ENCODE results near the gene SAMD10. TPM values are rescaled to one million over a fixed set of nuclear protein-coding genes. Genes with fewer than 3 reads are reported as not detected.

Gene SAMD10
- total and polyA plus RNA-seq, 10 of the 15 experiments (the other 5 are each of a cell fraction or from before 2014, with no cell fraction given): 1.3 to 51.4 (median 17.9) TPM

DNA sequence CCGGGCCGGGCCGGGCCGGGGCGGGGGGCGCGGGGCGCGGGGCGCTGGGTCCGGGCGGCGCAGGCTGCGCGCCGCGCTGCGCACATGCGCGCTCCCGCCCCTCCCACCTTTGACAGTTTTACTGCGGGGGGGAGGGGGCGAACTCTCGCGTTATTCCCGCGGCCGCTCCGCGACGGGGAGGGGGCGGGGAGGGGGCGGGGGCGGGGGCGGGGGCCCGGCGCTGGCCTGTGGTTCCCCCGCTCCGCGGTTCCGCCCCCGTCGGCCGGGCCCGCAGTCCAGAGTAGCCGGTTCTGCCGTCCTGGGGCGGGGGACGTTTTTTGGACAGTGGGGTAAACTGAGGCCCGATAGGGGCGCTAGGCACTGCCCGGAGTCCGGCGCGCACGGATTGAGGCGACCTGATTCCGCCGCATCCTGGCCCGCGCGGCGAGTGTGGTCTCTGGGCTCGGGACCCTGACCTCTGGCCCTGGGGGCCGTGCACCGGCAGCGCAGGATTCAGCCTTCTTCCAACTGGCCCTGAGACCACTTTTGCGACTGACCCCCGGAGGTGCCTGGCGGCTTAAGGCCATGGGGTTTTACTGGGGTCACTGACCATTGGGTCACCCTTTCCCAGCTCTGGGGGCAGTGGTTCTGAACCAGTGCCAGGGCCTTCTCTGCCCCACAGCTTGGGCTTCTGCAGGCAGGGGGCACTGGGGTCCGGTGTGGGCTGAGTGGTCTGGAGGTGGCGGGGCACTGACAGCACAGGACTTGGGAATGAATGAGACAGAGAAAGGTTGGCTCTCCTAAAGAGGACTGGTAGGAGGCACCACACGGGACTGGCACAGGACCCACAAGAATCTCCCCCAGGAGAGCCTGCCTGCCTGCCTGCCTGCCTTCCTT, 9.4 kb downstream of the SAMD10 start, which contains the start of gene ZNF512B:
TSS of gene ZNF512B (minus strand) at position 93 of the 876 bp plus-strand sequence. CDS start 1,980 bp downstream, outside the sequence.
- H3K36me3 ChIP-seq (ENCODE audit: control insufficient read depth in 2 of 2, insufficient read depth in 2 of 2, low read length in 1 of 2): peaks cover 6 to 14% of the 10 kb centered on the region in 2 experiments; a peak in 3 of 4 replicates
- ChIA-PET SMC1A (ENCODE audit: uncharacterized antibody, unreplicated experiment) (no interaction called here), CTCF (no interaction called here), RAD21 (ENCODE audit: unreplicated experiment) (no interaction called here), POLR2A (no interaction called here)
- BruUV-seq (replicated peaks): no TSS peak
- DNase-seq (ENCODE audit: low read depth, low spot score) (no peak), FAIRE-seq (no peak), ATAC-seq (peak; percentile 49)
- peaks cover 11% of the 10 kb centered on the region for H3K4me1 ChIP-seq (ENCODE audit: control insufficient read depth, insufficient read depth, low read length)
- H3K27ac ChIP-seq (ENCODE audit: control insufficient read depth, insufficient read depth): peak within 1 kb of the TSS; percentile 72
- peak within 1 kb of the TSS; percentile 92 for H3K9ac ChIP-seq (ENCODE audit: control insufficient read depth, insufficient read depth, low read length)
- peak within 1 kb of the TSS; percentile 82 for H3K4me3 ChIP-seq
- intact Hi-C loops (cut with micrococcal nuclease; ENCODE audit: unreplicated experiment) (loop anchor here (5.0 kb wide), 1 partner anchor 433 kb away; the partner anchor contains the start of gene PTK6), in situ Hi-C loops (cut with MboI) (no loop called here)
- 12% methylated on average over 43 of the region's 73 CpGs for WGBS (ENCODE audit: insufficient coverage, insufficient replicate concordance, low lambda C conversion rate, missing lambda C conversion rate)
- H4K20me1 ChIP-seq (ENCODE audit: control insufficient read depth, insufficient read depth): no peaks in the 10 kb centered on the region
- H2AFZ ChIP-seq (ENCODE audit: control insufficient read depth, low read depth, low read length): peak within 1 kb of the TSS; percentile 47
- H3K9me3 ChIP-seq (replicated peaks; ENCODE audit: control insufficient read depth, insufficient read depth, low read length): no peaks in the 10 kb centered on the region
- peak within 1 kb of the TSS; percentile 97 for H3K4me2 ChIP-seq (ENCODE audit: control insufficient read depth, insufficient read depth)
- H3K79me2 ChIP-seq (ENCODE audit: control insufficient read depth, insufficient read depth, low read length): peaks cover 15% of the 10 kb centered on the region
- no peaks in the 10 kb centered on the region for H3K27me3 ChIP-seq (replicated peaks in 1 of 2; ENCODE audit: control insufficient read depth in 2 of 2, insufficient read depth in 2 of 2, low read length in 1 of 2)
- TF ChIP-seq CHD2 (IDR thresholded peaks at IDR 0.05; ENCODE audit: borderline replicate concordance, low read depth, low read length) (peak; percentile 95), KLF5 (IDR thresholded peaks at IDR 0.05; ENCODE audit: partially characterized antibody) (no peak), MYC (IDR thresholded peaks at IDR 0.05; ENCODE audit: insufficient read depth, insufficient read length, insufficient replicate concordance, low read length, severe bottlenecking) (no peak), RELA (IDR thresholded peaks at IDR 0.05; ENCODE audit: borderline replicate concordance, partially characterized antibody) (no peak), NRF1 (conservative IDR thresholded peaks at IDR 0.05; ENCODE audit: low read depth, low read length) (peak; percentile 28; the same call in 1 of the 2 replicates), LARP7 (IDR thresholded peaks at IDR 0.05) (peak; percentile 17; the same call in 1 of the 2 replicates), NFYB (IDR thresholded peaks at IDR 0.05; ENCODE audit: insufficient read depth, low read depth, low read length) (no peak), BRCA1 (IDR thresholded peaks at IDR 0.05; ENCODE audit: low read depth, low read length) (peak; percentile 64), NR2C2 (IDR thresholded peaks at IDR 0.05; ENCODE audit: borderline replicate concordance, control insufficient read depth, insufficient read length, low read depth) (no peak), MTA2 (IDR thresholded peaks at IDR 0.05; ENCODE audit: low read depth) (no peak), HCFC1 (IDR thresholded peaks at IDR 0.05; ENCODE audit: low read length) (no peak), STAT1 (conservative IDR thresholded peaks at IDR 0.05) (no peak), YBX1 (IDR thresholded peaks at IDR 0.05) (no peak), NFXL1 (IDR thresholded peaks at IDR 0.05; ENCODE audit: borderline replicate concordance) (no peak), NR2F1 (conservative IDR thresholded peaks at IDR 0.05) (peak; percentile 85), YY1 (IDR thresholded peaks at IDR 0.05; ENCODE audit: low read depth, low read length) (no peak), GATAD2B (conservative IDR thresholded peaks at IDR 0.05; ENCODE audit: low read depth) (peak; percentile 69; the same call in 1 of the 2 replicates), RBBP5 (conservative IDR thresholded peaks at IDR 0.05) (no peak), POLR2A (IDR thresholded peaks at IDR 0.05; ENCODE audit: low read depth, low read length) (peak; percentile 49), ZNF217 (IDR thresholded peaks at IDR 0.05) (no peak), ETV6 (conservative IDR thresholded peaks at IDR 0.05 in 1 of 2, IDR thresholded peaks at IDR 0.05 in 1 of 2; ENCODE audit: borderline replicate concordance in 1 of 2, low read depth in 1 of 2) (peak in 1 of 2 experiments; percentile 85; a peak in 2 of 4 replicates)
- TF ChIP-seq, protein P1, sequence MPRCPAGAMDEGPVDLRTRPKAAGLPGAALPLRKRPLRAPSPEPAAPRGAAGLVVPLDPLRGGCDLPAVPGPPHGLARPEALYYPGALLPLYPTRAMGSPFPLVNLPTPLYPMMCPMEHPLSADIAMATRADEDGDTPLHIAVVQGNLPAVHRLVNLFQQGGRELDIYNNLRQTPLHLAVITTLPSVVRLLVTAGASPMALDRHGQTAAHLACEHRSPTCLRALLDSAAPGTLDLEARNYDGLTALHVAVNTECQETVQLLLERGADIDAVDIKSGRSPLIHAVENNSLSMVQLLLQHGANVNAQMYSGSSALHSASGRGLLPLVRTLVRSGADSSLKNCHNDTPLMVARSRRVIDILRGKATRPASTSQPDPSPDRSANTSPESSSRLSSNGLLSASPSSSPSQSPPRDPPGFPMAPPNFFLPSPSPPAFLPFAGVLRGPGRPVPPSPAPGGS (IDR thresholded peaks at IDR 0.05; ENCODE audit: borderline replicate concordance, insufficient read depth, low read depth, low read length, poor library complexity, severe bottlenecking): no peak
- TF ChIP-seq, protein P2, sequence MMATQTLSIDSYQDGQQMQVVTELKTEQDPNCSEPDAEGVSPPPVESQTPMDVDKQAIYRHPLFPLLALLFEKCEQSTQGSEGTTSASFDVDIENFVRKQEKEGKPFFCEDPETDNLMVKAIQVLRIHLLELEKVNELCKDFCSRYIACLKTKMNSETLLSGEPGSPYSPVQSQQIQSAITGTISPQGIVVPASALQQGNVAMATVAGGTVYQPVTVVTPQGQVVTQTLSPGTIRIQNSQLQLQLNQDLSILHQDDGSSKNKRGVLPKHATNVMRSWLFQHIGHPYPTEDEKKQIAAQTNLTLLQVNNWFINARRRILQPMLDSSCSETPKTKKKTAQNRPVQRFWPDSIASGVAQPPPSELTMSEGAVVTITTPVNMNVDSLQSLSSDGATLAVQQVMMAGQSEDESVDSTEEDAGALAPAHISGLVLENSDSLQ (IDR thresholded peaks at IDR 0.05): no peak

Measured in GM12878 (cell line).